Measurements from ENCODE around the gene MAN1C1. TPM values are rescaled to one million over a fixed set of nuclear protein-coding genes. Genes with fewer than 3 reads are reported as not detected.

Gene MAN1C1
- total and polyA plus RNA-seq, 7 donors = 1.8 to 6.7 (median 2.0) TPM

DNA sequence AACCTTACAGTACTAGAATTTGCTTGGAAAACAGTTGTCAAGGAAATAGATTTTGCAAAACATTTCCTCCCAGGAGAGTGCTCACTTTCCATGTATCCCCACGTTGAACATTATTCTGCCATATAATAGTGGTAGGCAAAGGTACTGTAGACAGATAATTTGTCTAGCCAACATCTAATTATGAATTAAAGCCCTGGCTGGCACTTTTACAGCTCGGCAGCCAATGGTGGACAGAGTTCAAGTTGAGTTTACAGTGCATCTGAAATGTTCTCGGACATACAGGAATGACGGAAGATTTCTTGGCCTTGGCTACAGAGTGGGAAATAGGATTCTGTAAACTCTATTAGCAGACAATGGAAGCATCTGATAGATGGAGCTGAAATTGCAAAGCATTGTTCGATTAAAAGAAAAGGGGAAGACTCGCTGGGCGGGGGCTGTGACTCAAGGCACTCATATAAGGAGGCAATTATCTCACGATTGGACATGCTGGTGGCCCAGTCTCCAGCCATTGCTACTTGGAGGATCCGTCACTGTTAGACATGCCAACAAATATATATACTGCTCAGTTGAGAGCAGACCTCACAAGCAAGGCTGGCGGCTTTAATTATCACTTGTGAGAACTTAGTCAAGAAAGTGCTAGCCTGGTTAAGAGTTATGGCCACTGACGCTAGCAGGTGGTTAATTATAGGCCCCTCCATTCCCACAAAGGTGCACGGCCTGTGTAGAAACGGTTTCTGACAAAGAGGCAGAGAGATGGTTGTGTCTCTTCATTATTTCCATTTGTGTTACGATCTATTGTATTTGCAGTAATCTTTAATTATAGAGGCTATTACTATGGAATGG lies 48.0 kb downstream of the MAN1C1 start:
- intact Hi-C loops (cut with DNase I) = no loop called here
- DNase-seq (no peak), ATAC-seq (peak in 2 of 4 donors; percentile 46)
- H3K9me3 ChIP-seq = no peaks in the 10 kb centered on the region
- H3K27ac ChIP-seq = peak overlapping the region; percentile 46
- TF ChIP-seq, protein P1, sequence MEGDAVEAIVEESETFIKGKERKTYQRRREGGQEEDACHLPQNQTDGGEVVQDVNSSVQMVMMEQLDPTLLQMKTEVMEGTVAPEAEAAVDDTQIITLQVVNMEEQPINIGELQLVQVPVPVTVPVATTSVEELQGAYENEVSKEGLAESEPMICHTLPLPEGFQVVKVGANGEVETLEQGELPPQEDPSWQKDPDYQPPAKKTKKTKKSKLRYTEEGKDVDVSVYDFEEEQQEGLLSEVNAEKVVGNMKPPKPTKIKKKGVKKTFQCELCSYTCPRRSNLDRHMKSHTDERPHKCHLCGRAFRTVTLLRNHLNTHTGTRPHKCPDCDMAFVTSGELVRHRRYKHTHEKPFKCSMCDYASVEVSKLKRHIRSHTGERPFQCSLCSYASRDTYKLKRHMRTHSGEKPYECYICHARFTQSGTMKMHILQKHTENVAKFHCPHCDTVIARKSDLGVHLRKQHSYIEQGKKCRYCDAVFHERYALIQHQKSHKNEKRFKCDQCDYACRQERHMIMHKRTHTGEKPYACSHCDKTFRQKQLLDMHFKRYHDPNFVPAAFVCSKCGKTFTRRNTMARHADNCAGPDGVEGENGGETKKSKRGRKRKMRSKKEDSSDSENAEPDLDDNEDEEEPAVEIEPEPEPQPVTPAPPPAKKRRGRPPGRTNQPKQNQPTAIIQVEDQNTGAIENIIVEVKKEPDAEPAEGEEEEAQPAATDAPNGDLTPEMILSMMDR (IDR thresholded peaks at IDR 0.05) = no peak
- peaks cover 19% of the 10 kb centered on the region for H3K4me1 ChIP-seq
- H3K36me3 ChIP-seq (ENCODE audit: insufficient read depth in 1 of 2, low read depth in 1 of 2) = no peaks in the 10 kb centered on the region
- no peak overlapping the region for H3K4me3 ChIP-seq
- H3K27me3 ChIP-seq (ENCODE audit: insufficient read depth in 3 of 3, low read length in 2 of 3) = no peaks in the 10 kb centered on the region
- WGBS, 3 donors = 61 to 66% (median 63%) methylated on average over 14 of the region's 14 CpGs

- DNase-seq = no peak
- ATAC-seq = no peak
- Histone ChIP-seq H3K36me3 (ENCODE audit: insufficient read depth in 1 of 2, low read depth in 1 of 2) (no peaks in the 10 kb centered on the region), H3K9me3 (no peaks in the 10 kb centered on the region), H3K4me1 (peaks cover 18% of the 10 kb centered on the region), H3K27ac (no peak overlapping the region), H3K4me3 (no peak overlapping the region), H3K27me3 (ENCODE audit: insufficient read depth in 3 of 3, low read length in 2 of 3) (no peaks in the 10 kb centered on the region)
- WGBS, 3 donors = 64 to 80% (median 67%) methylated on average over 5 of the region's 5 CpGs
- intact Hi-C loops (cut with DNase I) = no loop called here
- TF ChIP-seq, protein P1 (IDR thresholded peaks at IDR 0.05) = no peak
Measured at GRCh38 chr1:25666460-25666859, 49.9 kb downstream of the MAN1C1 start.

GRCh38 chr1:25668931-25669573 lies 52.5 kb downstream of the MAN1C1 start:
- TF ChIP-seq, protein P1 (IDR thresholded peaks at IDR 0.05) = no peak
- Histone ChIP-seq H3K27ac (no peak overlapping the region), H3K4me1 (peaks cover 8% of the 10 kb centered on the region), H3K27me3 (ENCODE audit: insufficient read depth in 3 of 3, low read length in 2 of 3) (no peaks in the 10 kb centered on the region), H3K4me3 (no peak overlapping the region), H3K9me3 (no peaks in the 10 kb centered on the region), H3K36me3 (ENCODE audit: insufficient read depth in 1 of 2, low read depth in 1 of 2) (no peaks in the 10 kb centered on the region)
- 90 to 93% (median 92%) methylated on average over 9 of the region's 9 CpGs for WGBS, 3 donors
- DNase-seq (no peak), ATAC-seq (no peak)
- intact Hi-C loops (cut with DNase I) = no loop called here

DNA sequence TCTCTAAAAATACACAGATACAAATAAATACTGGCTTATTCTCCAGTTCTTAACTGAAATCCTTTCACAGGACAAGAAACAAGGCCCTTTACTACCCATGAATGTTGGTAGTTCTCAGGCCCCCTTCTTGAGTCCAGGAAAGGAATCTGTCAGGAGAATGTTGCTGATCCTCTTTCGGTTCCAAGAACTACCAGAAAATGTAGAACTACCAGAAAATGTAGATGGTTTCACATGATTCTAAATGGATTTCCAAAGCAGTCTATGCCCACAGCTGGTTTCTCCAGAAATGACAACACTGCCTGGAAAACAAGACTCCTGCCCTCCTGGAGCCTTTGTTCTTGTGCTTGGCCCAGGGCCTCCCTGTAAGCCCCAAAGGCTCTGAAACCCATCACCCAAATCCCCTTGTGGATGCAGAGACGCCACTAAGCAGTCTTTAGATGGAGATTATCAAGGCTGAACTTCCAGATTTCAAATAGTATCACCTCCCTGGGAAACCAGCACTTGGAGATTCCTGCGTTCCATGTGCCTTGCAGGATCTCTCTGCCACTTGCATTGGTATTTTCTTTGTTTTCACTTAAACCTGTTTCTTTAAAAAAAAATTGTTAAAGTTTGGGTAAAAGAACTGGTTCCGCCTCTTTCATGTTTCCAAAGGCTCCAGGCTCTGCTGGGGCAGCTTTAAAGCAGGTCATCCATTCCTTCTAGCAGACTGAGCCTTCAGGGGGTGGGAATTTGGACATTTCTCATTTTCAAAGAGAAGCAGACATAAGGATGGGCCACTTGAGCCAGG lies 53.4 kb downstream of the MAN1C1 start:
- Histone ChIP-seq H3K27ac (no peak overlapping the region), H3K4me1 (no peaks in the 10 kb centered on the region), H3K36me3 (ENCODE audit: insufficient read depth in 1 of 2, low read depth in 1 of 2) (no peaks in the 10 kb centered on the region), H3K9me3 (no peaks in the 10 kb centered on the region), H3K27me3 (ENCODE audit: insufficient read depth in 3 of 3, low read length in 2 of 3) (no peaks in the 10 kb centered on the region), H3K4me3 (no peak overlapping the region)
- WGBS, 3 donors = 80 to 92% (median 88%) methylated on average over 4 of the region's 4 CpGs
- ATAC-seq (no peak), DNase-seq (no peak)
- intact Hi-C loops (cut with DNase I) = loop anchor here in 1 of 2 donors (10.0 kb wide), 1 partner anchor 1675 kb away; the partner anchor contains the start of gene SYTL1
- TF ChIP-seq, protein P1 (IDR thresholded peaks at IDR 0.05) = no peak

Measured in psoas muscle (tissue), 8 donors.